ENCODE results near the gene CSGALNACT2. TPM values are rescaled to one million over a fixed set of nuclear protein-coding genes. Genes with fewer than 3 reads are reported as not detected.

CSGALNACT2 gene
- total RNA-seq, 1 experiment from 2014 or later, result 10.0 TPM

GRCh38 chr10:43204943-43205671 lies 66.9 kb downstream of the CSGALNACT2 start:
- DNase-seq, result peak; percentile 63
- Mint-ChIP-seq H3K9me3 (ENCODE audit: low read depth, unreplicated experiment) (no peaks in the 10 kb centered on the region), H3K27me3 (ENCODE audit: unreplicated experiment) (no peaks in the 10 kb centered on the region), H3K27ac (ENCODE audit: unreplicated experiment) (no peak overlapping the region), H3K4me1 (ENCODE audit: low read depth, unreplicated experiment) (no peaks in the 10 kb centered on the region), H3K36me3 (ENCODE audit: insufficient read depth, unreplicated experiment) (no peaks in the 10 kb centered on the region), H3K4me3 (ENCODE audit: low read depth, unreplicated experiment) (no peak overlapping the region)
- peak; percentile 74 for TF ChIP-seq CTCF (IDR thresholded peaks at IDR 0.05; ENCODE audit: unreplicated experiment)
- no TSS peak for BruUV-seq (replicated peaks)
- intact Hi-C loops (cut with micrococcal nuclease; ENCODE audit: unreplicated experiment), result loop anchor here (5.0 kb wide), 1 partner anchor 147 kb away; no protein-coding TSS in a partner anchor
- CTCF ChIA-PET, result interaction anchor here (0.5 to 1.4 kb wide), 3 partner anchors 51 to 198 kb away, joined by 3 to 6 read pairs (median 4); no protein-coding TSS in a partner anchor

GRCh38 chr10:43205681-43206390 lies 67.6 kb downstream of the CSGALNACT2 start:
- BruUV-seq (replicated peaks), result no TSS peak
- CTCF ChIA-PET, result interaction anchor here (0.5 kb wide), 1 partner anchor 198 kb away, joined by 3 read pairs; no protein-coding TSS in a partner anchor

GRCh38 chr10:43206391-43207235 lies 68.4 kb downstream of the CSGALNACT2 start:
- CTCF ChIA-PET, result interaction anchor here (0.6 kb wide), 1 partner anchor 62 kb away, joined by 5 read pairs; no protein-coding TSS in a partner anchor
- DNase-seq, result no peak
- no peaks in the 10 kb centered on the region for H3K4me1 Mint-ChIP-seq (ENCODE audit: low read depth, unreplicated experiment)

More at GRCh38 chr10:43205681-43206390, 67.6 kb downstream of the CSGALNACT2 start:
- no peaks in the 10 kb centered on the region for H3K4me1 Mint-ChIP-seq (ENCODE audit: low read depth, unreplicated experiment)
- H3K4me3 Mint-ChIP-seq (ENCODE audit: low read depth, unreplicated experiment), result no peak overlapping the region
- no peak overlapping the region for H3K27ac Mint-ChIP-seq (ENCODE audit: unreplicated experiment)
- no peak for TF ChIP-seq CTCF (IDR thresholded peaks at IDR 0.05; ENCODE audit: unreplicated experiment)
- H3K27me3 Mint-ChIP-seq (ENCODE audit: unreplicated experiment), result no peaks in the 10 kb centered on the region
- no peaks in the 10 kb centered on the region for H3K9me3 Mint-ChIP-seq (ENCODE audit: low read depth, unreplicated experiment)
- no peak for DNase-seq
- intact Hi-C loops (cut with micrococcal nuclease; ENCODE audit: unreplicated experiment), result loop anchor here (5.0 kb wide), 1 partner anchor 146 kb away; no protein-coding TSS in a partner anchor
- no peaks in the 10 kb centered on the region for H3K36me3 Mint-ChIP-seq (ENCODE audit: insufficient read depth, unreplicated experiment)

More at GRCh38 chr10:43206391-43207235, 68.4 kb downstream of the CSGALNACT2 start:
- no TSS peak for BruUV-seq (replicated peaks)
- H3K27ac Mint-ChIP-seq (ENCODE audit: unreplicated experiment), result no peak overlapping the region
- H3K36me3 Mint-ChIP-seq (ENCODE audit: insufficient read depth, unreplicated experiment), result no peaks in the 10 kb centered on the region
- intact Hi-C loops (cut with micrococcal nuclease; ENCODE audit: unreplicated experiment), result loop anchor here (5.0 kb wide), 1 partner anchor 146 kb away; no protein-coding TSS in a partner anchor
- no peak for TF ChIP-seq CTCF (IDR thresholded peaks at IDR 0.05; ENCODE audit: unreplicated experiment)
- no peak overlapping the region for H3K4me3 Mint-ChIP-seq (ENCODE audit: low read depth, unreplicated experiment)
- H3K9me3 Mint-ChIP-seq (ENCODE audit: low read depth, unreplicated experiment), result no peaks in the 10 kb centered on the region
- no peaks in the 10 kb centered on the region for H3K27me3 Mint-ChIP-seq (ENCODE audit: unreplicated experiment)
